HCEC 1CT (cell line): ENCODE results near the gene NUP43.
"Not testable (repeated sequence)": the region's sequence is repeated elsewhere in the genome, so short reads cannot be mapped to it uniquely, and the experiment has no call there.

Experiments
- DNase-seq: peaks from one replicate; pipeline ENCODE4 v3.0.0-alpha.2; 2017

NUP43 gene, protein sequence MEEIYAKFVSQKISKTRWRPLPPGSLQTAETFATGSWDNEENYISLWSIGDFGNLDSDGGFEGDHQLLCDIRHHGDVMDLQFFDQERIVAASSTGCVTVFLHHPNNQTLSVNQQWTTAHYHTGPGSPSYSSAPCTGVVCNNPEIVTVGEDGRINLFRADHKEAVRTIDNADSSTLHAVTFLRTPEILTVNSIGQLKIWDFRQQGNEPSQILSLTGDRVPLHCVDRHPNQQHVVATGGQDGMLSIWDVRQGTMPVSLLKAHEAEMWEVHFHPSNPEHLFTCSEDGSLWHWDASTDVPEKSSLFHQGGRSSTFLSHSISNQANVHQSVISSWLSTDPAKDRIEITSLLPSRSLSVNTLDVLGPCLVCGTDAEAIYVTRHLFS

DNA sequence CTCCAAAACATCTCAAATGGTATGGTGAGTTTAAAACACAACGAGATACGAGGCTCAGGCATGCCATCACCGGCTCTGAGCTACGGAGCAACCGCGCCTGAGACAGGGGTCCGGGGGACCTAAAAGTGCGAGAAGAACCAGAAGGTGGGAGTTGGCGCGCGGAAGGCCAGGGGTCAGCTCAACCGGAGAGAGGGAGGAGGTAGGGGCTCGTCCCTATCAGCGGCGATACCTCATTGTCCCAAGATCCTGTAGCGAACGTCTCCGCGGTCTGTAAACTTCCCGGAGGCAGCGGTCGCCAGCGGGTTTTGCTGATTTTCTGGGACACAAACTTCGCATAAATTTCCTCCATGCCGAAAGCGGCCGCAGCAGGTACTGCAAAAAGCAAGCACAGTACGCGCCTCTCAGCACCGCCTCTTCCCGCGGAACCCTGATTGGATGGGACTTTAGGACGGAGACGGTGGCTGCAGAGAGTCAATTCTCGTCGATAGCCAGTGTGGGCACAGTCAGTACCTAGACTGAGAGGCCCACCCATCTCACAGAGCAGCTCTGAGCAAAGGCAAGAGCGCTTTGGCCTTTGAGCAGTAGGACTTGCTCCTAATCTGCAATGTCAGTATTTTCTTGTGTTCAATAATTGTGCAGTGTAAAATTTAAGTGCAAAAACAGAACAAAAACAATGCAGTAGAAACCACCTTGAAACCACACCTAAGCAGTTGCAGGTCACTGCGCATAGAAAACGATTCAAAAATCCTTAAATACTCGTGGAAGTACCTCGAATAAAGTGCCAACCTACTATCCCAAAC, at the start of gene NUP43:
Gene NUP43 (minus strand): TSS at position 383 of the 800 bp plus-strand sequence. CDS start 34 bp downstream, at position 349.
- DNase-seq: peak; percentile 95

DNA sequence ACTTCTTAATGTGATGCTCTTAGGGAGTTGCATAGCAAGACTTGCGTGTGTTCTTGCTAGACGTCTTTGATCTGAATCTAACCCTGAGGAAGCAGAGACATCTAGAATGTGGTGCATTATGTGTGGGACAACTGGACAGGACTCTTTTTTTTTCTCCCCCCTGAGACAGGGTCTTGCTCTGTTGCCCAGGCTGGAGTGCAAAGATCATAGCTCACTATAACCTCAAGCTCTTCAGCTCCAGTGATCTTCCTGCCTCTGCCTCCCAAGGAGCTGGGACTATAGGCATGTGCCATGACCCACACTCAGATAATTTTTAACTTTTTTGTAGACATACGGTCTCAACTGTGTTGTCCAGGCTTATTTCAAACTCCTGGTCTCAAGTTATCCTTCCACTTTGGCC, 37.2 kb upstream of the NUP43 start:
- DNase-seq: no peak

DNA sequence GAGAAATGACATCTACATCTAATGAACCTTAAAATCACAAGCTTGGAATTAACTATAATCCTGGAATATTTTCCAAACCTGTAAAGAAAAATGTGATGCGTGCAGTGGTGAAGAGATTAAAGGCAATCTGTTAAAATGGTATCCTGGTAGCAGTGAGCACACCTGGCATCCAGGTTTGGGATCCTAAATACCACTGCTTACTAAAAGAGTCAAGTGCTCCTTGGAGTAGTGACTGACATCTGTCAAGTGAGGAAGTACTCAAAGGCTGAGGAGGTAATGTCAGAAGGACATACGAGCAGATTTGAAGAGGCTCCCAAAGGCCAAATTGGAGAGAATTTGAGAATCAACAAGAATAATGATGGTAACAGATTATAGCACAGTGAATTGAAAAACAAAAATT, 36.0 kb upstream of the NUP43 start:
- DNase-seq: no peak

DNA sequence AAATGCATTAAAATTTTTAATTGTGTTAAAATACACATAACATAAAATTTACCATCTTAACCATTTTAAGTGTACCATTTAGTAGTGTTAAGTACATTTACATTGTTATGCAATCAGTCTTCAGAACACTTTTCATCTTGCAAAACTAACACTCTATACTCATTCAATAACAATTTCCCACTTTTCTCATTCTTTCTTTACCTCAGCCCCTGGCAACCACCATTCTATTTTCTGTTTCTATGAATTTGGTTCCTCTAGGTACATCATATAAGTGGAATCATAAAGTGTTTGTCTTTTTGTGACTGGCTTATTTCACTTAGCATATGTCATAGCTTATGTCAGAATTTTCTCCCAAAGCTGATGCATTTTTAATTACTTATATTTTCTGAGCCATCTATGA, 35.4 kb upstream of the NUP43 start:
- DNase-seq: no peak

DNA sequence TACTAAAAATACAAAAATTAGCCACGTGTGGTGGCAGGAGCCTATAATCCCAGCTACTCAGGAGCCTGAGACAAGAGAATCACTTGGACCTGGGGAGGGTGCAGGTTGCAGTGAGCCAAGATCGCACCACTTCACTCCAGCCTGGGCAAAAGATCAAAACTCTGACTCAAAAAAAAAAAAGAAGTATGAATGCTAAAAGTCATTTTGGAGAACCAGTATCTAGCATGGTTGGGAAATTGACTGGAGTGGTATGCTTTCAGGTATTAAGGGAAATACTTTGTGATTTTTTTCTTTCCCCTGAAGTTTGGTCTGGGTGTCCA, 33.3 kb upstream of the NUP43 start:
- DNase-seq: no peak

DNA sequence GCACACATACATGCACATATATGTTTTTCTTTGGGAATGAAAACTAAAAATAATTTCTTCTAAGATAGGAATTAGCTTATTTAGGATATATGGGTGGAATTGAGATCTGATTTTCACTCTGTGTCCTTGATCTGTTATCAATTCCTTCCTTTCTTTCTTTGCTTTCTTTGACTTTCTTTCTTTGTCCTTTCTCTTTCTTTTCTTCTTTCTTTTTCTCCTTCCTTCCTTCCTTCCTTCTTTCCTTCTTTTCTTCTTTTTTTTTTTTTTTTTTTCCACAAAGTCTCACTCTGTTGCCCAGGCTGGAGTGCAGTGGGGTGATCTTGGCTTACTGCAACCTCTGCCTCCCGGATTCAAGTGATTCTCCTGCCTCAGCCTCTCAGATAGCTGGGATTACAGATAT, 31.3 kb upstream of the NUP43 start:
- no peak for DNase-seq

DNA sequence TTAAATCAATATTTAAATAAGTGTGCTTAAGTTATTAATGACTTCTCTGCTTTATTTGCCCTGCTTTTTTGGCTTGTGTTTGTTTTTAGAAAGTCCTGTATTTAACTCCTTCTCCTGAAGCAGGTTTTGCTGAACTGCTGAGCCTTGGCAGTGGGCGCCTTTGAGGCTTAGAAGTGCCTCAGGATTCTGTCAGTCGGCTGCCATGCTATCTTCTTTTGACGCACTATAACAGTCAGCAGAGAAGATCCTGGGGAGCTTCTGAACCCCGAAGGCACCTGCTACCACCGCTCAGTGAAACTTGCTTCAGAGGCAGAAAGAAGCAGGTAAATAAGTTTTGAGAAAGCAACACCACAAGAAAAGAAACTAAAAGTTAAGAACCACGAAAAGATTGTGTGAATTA, 25.6 kb upstream of the NUP43 start:
- DNase-seq: no peak

DNA sequence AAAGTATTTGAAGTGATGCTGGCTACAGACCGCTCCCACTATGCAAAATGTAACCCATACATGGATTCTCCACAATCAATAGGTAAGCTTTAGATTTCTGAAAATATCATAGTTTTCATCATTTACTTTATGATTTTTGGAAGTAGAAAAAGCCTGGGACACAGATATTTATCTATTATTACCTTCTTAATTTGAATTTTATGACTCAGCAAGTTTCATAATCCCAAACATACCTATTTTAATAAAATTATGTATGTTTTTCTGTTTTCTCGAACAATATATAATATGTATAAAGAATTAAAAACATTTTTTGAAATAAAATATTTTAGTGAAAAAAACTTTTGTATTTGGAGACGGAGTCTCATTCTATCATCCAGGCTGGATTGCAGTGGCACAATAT, 24.9 kb upstream of the NUP43 start:
- DNase-seq: no peak

DNA sequence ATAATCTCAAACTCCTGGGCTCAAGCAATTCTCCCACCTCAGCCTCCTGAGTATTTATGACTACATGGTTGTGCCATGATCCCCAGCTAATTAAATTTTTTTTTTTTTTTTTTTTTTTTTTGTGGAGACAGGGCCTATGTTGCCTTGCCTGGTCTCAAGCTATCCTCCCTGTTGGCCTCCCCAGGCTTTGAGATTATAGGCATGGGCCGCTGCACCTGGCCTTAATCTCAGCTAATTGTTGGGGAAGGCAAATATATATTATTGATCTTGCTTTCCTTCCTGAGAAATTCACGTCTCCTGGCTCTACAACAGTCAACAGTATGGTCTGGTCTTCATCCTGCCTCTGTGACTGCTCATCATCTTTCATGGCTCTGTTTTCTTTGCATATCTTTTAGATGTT, 23.3 kb upstream of the NUP43 start:
- no peak for DNase-seq

DNA sequence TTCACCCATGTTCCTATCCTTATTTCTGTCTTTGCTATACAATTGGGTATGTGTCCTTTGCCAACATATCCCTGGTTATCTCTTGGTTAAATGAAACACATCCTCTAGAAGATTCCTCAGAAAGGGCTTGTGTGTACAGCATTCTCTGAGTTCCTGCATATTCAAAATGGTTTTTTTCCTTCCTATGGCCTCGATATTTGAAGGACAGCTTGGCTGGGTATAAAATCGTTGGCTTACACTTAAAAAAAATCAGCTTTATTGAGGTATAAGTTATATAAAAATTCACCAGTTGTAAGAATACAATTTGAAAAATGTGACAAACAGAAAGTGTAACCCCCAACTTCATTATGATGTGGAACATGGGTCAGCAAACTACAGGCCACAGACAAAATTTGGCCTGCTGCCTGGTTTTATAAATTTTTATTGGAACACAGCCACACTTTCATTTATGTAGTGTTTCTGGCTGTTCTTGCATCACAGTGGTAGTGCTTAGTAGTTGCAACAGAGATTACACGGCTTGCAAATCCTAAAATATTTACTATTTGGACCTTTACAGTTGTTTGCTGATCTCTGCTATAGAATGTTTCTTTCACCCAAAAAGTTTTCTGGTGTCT, 19.9 kb upstream of the NUP43 start:
- peak; percentile 50 for DNase-seq

DNA sequence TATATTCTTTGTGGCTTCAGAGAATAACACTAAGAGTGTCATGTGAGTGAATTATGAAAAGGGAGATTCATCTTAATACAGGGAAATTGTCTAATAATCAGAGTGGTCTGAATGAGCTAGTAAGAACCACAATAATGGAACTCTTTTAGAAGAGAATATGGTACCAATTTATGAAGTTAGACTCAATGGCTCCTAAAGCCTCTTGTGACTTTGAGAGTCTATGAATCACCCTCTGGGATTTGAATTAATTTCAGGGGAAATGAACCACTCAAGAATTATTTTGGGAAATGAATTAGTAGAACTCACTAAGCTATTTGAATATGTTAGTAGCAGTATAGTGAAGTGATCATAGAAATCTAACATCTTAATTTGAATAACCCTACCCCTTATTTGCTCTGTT, 17.5 kb upstream of the NUP43 start:
- no peak for DNase-seq

DNA sequence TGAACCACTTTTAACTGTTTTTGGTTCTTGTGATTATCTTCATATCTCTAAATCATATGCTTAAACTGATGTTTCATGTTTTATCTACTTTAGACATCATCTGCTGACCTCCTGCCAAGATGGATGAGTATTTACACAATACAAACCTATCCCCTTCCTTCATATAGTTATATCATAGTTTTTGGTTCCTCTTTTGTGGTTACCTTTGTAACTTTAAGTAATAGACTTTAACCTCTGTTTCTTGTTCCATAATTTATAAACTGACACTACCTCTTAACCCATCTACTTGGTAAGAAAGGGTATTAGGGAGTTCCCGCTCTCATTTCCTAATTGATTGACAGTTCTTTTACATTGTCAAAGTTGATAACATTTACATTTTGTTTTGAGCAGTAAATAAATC, 15.1 kb upstream of the NUP43 start:
- no peak for DNase-seq

DNA sequence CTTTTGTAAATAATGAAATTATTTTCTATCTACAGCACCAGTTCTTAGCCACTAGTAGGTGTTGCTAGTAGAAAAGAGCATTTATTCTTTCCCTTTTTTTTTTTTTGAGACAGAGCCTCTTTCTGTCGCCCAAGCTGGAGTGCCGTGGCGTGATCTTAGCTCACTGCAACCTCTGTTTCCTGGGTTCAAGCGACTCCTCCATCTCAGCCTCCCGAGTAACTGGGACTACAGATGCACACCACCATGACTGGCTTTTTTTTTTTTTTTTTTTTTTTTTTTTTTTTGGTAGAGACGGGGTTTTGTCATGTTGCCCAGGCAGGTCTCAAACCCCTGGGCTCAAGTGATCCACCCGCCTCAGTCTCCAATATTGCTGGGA, 9.9 kb upstream of the NUP43 start:
- DNase-seq: no peak

DNA sequence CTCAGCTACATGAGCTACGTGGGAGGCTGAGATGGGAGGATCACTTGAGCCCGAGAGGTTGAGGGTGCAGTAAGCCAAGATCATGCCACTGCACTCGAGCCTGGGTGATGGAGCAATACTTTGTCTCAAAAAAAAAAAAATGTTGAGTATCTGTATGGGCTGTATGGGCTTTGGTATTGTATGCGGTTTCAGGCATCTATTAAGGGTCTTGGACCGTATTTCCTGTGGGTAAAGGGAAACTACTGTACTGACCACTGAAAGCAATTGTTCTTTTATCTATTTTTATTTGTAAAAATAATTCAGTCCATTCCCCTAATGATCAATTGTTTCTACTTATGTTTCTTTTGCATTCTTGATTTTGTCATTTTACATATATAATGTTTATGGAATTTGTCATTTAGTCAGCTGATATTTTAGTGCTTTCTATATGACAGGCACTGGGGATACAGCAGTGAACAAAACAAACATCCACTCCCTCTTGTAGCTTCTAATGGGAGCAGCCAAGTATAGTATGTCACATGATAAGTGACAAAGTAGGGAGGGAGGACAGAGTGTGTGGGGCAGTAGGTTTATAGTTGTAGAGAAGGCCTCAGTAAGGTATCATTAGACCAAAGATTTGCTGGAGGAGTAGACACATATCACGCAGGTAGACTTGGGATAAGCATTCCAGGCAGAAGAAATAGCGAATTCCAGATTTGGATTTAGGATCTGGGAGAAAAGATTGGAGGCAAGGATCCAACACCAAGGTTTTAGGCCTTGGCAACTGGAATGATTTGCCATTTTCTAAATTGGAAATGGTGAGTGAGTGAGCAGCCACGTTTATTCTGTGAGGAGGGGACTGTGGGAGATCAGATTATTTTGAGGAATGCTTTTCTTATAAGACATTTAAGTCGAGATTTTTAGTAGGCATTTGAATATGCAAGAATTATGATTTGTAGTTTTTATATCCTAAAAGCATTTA, 9.3 kb upstream of the NUP43 start:
- no peak for DNase-seq

DNA sequence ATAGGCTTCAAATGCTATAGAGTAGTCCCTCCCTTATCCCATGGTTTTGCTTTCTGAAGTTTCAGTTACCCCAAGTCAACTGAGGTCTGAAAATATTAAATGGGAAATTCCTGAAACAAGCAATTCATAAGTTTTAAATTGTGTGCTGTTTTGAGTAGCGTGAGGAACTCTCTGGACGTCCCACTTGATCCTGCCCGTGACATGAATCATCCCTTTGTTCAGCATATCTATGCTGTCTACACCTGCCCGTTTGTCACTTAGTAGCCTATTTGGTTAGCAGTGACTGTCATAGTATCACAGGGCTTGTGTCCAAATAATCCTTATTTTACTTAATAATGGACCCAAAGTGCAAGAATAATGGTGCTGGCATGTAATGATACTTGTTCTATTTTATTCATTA, 8.2 kb upstream of the NUP43 start:
- no peak for DNase-seq

DNA sequence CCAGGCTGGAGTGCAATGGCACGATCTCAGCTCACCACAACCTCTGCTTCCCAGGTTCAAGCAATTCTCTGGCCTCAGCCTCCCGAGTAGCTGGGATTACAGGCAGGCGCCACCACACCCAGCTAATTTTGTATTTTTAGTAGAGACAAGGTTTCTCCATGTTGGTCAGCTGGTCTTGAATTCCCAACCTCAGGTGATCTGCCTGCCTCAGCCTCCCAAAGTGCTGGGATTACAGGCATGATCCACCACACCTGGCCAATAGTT, 7.0 kb upstream of the NUP43 start:
- DNase-seq: not testable (repeated sequence)

DNA sequence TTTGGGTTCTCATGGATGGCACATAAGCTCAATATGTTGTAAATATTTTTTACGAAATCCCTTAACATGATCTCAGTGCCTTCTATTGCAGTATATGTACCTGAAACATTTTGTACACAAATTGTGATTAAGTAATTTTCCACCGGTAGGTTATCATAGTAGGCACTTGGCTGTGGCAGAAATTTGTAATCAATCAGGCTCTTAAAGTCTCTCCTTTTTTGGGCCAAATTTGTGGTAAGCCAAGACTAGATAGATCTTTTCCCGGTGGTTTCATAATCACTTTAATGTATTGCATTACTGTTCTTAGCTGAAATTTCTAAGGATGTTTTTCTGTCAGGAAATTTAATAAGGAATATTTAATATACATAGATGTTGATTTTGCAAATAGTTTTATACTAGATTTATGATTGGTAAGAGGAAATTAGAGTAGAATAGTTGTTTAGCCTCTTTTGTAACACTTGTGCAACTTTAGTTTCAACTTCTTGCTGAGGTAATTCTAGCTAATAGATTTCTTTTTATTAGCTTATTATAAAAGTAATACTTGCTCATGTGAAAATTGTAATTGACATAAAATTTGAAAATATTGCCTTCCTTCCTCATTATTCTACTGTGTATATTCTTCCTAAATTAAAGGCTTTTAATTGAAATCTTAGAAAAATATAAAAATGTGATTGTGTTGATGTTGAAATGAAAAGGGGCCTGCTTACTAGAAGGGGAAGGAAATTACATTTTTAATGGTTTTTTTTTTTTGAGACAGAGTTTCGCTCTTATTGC, 6.5 kb upstream of the NUP43 start:
- no peak for DNase-seq

DNA sequence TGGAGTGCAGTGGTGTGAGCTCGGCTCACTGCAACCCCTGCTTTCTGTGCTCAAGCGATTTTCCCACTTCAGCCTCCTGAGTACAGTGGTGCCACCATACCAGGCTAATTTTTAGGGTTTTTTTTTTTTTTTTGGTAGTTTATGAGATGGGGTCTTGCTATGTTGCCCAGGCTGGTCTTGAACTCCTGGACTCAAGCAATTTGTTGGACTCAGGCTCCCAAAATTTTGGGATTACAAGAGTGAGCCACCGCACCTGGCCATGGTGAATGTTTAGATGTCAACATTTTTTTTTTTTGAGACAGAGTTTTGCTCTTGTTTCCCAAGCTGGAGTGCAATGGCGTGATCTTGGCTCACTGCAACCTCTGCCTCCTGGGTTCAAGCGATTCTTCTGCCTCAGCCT, 5.6 kb upstream of the NUP43 start:
- not testable (repeated sequence) for DNase-seq

DNA sequence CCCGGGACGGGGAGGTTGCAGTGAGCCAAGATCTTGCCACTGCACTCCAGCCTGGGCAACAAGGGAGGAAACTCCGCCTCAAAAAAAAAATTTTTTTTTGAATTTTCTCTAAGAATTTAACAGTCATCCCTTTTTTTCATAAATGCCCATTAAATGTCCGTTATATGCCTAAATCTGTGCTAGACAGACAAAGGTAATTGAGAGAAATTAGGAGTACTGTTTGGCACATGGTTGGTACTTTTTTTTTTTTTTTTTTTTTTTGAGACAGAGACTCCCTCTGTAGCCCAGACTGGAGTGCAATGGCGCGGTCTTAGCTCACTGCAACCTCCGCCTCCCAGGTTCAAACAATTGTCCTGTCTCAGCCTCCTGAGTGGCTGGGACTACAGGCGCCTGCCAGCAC, 4.9 kb upstream of the NUP43 start:
- no peak for DNase-seq

DNA sequence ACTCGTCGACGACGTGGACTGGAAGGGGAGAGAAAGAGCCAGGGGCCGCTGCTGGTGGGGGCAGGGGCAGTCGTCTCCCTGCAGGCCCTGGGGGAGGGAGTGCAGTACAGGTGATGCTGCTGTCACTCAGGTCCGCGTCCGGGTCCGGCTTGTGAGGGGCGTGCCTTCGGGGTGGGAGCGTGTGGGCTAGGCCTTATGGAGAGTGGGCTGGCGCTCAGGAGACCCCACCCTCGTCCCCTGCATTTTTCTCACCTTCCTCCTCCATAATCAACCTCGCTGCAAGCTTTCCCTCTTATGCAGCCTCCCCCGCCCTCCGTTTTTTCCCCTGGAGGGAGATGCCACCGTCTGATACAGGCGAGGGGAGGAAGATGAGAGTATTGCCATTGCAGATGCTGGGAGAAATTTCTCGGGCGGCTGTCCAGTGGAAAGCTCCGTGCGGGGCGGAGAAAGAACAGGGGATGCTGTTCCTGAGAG, 3.8 kb upstream of the NUP43 start:
- peak; percentile 32 for DNase-seq

DNA sequence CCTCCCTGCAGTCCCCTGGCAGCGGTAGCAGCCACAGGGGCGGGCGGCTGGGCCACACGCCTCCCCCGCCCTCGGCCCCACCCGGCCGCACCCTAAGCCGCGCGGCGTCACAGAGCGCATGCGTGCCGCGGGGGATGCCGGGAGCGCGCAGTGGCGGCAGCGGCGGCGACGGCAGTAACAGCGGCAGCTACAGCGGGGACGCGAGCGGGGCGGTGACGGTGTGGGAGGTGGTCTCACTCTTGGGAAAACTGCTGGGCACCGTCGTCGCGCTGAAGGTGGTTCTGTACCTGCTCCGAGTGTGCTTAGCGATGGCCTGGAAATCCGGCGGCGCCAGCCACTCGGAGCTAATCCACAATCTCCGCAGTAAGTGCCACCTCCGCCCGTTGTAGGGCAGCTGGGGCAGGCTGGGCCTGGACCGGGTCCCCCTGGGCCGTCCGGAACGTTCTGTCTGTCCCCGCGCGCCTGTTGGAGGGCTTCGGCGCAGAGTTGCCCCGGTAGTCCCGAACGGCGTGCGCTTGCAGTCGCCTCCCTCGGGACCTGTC, 3.3 kb upstream of the NUP43 start, which contains the start of gene PCMT1:
Gene PCMT1 (plus strand): TSS at position 148 of the 542 bp plus-strand sequence. CDS start 161 bp downstream, at position 309.
- DNase-seq: peak; percentile 89

DNA sequence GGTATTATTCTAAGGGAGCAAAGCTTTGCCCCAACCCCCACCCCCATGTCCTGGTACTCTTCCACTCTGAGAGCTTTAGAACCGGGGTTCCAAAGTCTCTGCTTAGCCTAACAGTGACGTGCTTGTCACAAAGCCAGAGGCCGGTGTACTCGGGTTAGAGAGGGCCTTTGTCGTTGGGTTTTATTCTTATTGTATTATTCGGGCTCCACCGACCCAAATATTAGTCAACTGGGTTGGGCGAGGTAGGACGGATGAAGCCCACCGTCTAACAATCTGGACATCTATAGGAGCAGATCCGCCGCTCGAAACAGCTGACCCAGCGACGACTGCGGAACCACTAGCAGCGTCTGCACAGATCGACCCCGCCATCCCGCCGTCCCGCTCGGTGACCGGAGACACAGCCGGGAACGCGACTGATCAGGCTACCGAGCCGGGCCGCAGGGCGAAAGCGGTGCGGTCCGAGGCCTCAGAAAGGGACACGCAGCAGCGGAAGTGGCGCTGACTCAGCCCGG, 2.8 kb upstream of the NUP43 start:
- not testable (repeated sequence) for DNase-seq
